HepG2 (cell line): ENCODE measurements around the gene ACYP2. TPM values are rescaled to one million over a fixed set of nuclear protein-coding genes. Genes with fewer than 3 reads are reported as not detected.

Experiments
- ATF5 ChIP-seq: sonication (generic); formaldehyde crosslinking; IDR thresholded peaks from 2 replicates; pipeline ENCODE4 v1.4.0; 2020; ENCODE audit warnings: mild to moderate bottlenecking, low read depth, missing genetic modification reagents
- ATF7-NPFF ChIP-seq: sonication (generic); formaldehyde crosslinking; IDR thresholded peaks from 2 replicates; pipeline ENCODE4 v1.8.1; 2023; ENCODE audit warnings: mild to moderate bottlenecking, low read depth, missing genetic modification reagents, moderate library complexity
- DDIT3 ChIP-seq: sonication (generic); formaldehyde crosslinking; IDR thresholded peaks from 2 replicates; pipeline ENCODE4 v1.4.0; 2020; ENCODE audit warnings: mild to moderate bottlenecking, missing genetic modification reagents
- MAX ChIP-seq: IDR thresholded peaks from 2 replicates; pipeline ENCODE4 v1.6.1; 2012; ENCODE audit warnings: inconsistent platforms
- MYC ChIP-seq: sonication (generic); formaldehyde crosslinking; IDR thresholded peaks from 2 replicates; pipeline ENCODE4 v1.9.0; 2021; ENCODE audit warnings: missing genetic modification reagents, borderline replicate concordance
- NFYB ChIP-seq: sonication (generic); formaldehyde crosslinking; IDR thresholded peaks from 2 replicates; pipeline ENCODE4 v1.4.0; 2020; ENCODE audit warnings: missing genetic modification reagents
- POLR2G ChIP-seq: fragments of 200-400 bp; formaldehyde crosslinking; IDR thresholded peaks from 2 replicates; pipeline ENCODE4 v1.6.1; 2018; ENCODE audit warnings: mild to moderate bottlenecking, low read depth, low read length, moderate library complexity
- SNAPC4 ChIP-seq: sonication (generic); formaldehyde crosslinking; IDR thresholded peaks from 2 replicates; pipeline ENCODE4 v1.4.0; 2020; ENCODE audit warnings: mild to moderate bottlenecking, missing genetic modification reagents
- TBL1XR1 ChIP-seq: fragments of 150-350 bp; IDR thresholded peaks from 2 replicates; pipeline ENCODE4 v1.6.1; 2014; ENCODE audit warnings: borderline replicate concordance, low read length; ENCODE audit not compliant: partially characterized antibody
- ZC3H13 ChIP-seq: sonication (generic); formaldehyde crosslinking; IDR thresholded peaks from 2 replicates; pipeline ENCODE4 v1.8.1; 2023; ENCODE audit warnings: mild to moderate bottlenecking, missing genetic modification reagents, moderate library complexity
- ZFP90 ChIP-seq: sonication (generic); formaldehyde crosslinking; IDR thresholded peaks from 2 replicates; pipeline ENCODE4 v1.8.0; 2022; ENCODE audit warnings: missing genetic modification reagents, mild to moderate bottlenecking, inconsistent platforms, borderline replicate concordance
- ZNF296 ChIP-seq: sonication (generic); formaldehyde crosslinking; conservative IDR thresholded peaks from 2 replicates; pipeline ENCODE4 v1.5.0; 2020; ENCODE audit warnings: mild to moderate bottlenecking, missing genetic modification reagents
- ZNF30 ChIP-seq: sonication (generic); formaldehyde crosslinking; IDR thresholded peaks from 2 replicates; pipeline ENCODE4 v1.5.0; 2020; ENCODE audit warnings: mild to moderate bottlenecking, missing genetic modification reagents
- ZNF337 ChIP-seq: sonication (generic); formaldehyde crosslinking; IDR thresholded peaks from 2 replicates; pipeline ENCODE4 v1.5.1; 2020; ENCODE audit warnings: missing genetic modification reagents, low read depth, mild to moderate bottlenecking, borderline replicate concordance
- ZNF343 ChIP-seq: sonication (generic); formaldehyde crosslinking; IDR thresholded peaks from 2 replicates; pipeline ENCODE4 v1.4.0; 2020; ENCODE audit warnings: mild to moderate bottlenecking, missing genetic modification reagents
- ZNF382 ChIP-seq: sonication (generic); formaldehyde crosslinking; IDR thresholded peaks from 2 replicates; pipeline ENCODE4 v1.5.0; 2020; ENCODE audit warnings: missing genetic modification reagents, mild to moderate bottlenecking, borderline replicate concordance
- ZNF546 ChIP-seq: sonication (generic); formaldehyde crosslinking; conservative IDR thresholded peaks from 2 replicates; pipeline ENCODE4 v1.8.1; 2023; ENCODE audit warnings: mild to moderate bottlenecking, missing genetic modification reagents
- ZNF563 ChIP-seq: sonication (generic); formaldehyde crosslinking; IDR thresholded peaks from 2 replicates; pipeline ENCODE4 v1.8.0; 2022; ENCODE audit warnings: mild to moderate bottlenecking, moderate library complexity, missing genetic modification reagents
- ZNF577 ChIP-seq: sonication (generic); formaldehyde crosslinking; IDR thresholded peaks from 2 replicates; pipeline ENCODE4 v1.4.0; 2020; ENCODE audit warnings: mild to moderate bottlenecking, low read depth, missing genetic modification reagents, borderline replicate concordance
- ZNF607 ChIP-seq: sonication (generic); formaldehyde crosslinking; IDR thresholded peaks from 2 replicates; pipeline ENCODE4 v1.5.1; 2020; ENCODE audit warnings: missing genetic modification reagents, mild to moderate bottlenecking, borderline replicate concordance
- polyA plus RNA-seq, 8 experiments: library from polyadenylated mRNA; depleted of rRNA in 3 of 8; stranded (reverse) in 7 of 8; unstranded in 1 of 8; fragments of >200 nt; fragmentation: Illumina TruSeq in 4 of 8; extraction: Trizol in 4 of 8; gene quantifications; 2 replicates each; pipeline versions ENCODE4 v1.2.1 to v1.2.3, GENCODE V29; 2011 to 2016; ENCODE audit warnings: low read depth in 4 of 8, missing spikeins in 1 of 8, mixed read lengths in 1 of 8; ENCODE audit not compliant: insufficient read depth in 1 of 8
- total RNA-seq, 5 experiments: library from RNA; depleted of rRNA; stranded (reverse); fragments of >200 nt; fragmentation: Illumina TruSeq; extraction: Trizol; gene quantifications; 2 replicates each; pipeline ENCODE4 v1.2.3, GENCODE V29; 2016; ENCODE audit warnings: low read depth in 1 of 5
- TF ChIP-seq, protein P1 (sequence below): sonication (generic); formaldehyde crosslinking; IDR thresholded peaks from 2 replicates; pipeline ENCODE4 v1.4.0; 2020; ENCODE audit warnings: missing genetic modification reagents; ENCODE audit errors: not compliant biosample characterization
- TF ChIP-seq, protein P2 (sequence below): sonication (generic); formaldehyde crosslinking; IDR thresholded peaks from 2 replicates; pipeline ENCODE4 v1.8.0; 2022; ENCODE audit warnings: missing genetic modification reagents, low read depth, mild to moderate bottlenecking, borderline replicate concordance

ACYP2 gene
- total and polyA plus RNA-seq, 2 of the 13 experiments (the other 11 are each of a cell fraction or from before 2014, with no cell fraction given), result 12.3 to 12.7 TPM

GRCh38 chr2:54143780-54144179 is 28.4 kb downstream of the ACYP2 start (continued):
- peak; percentile 29; the same call in 1 of the 2 replicates for TF ChIP-seq MAX
- no peak for TF ChIP-seq ATF7-NPFF
- TF ChIP-seq ATF5 (CRISPR knock-in tag), result no peak
- TF ChIP-seq TBL1XR1, result no peak
- no peak for TF ChIP-seq ZNF577 (CRISPR knock-in tag)
- TF ChIP-seq, protein P1, sequence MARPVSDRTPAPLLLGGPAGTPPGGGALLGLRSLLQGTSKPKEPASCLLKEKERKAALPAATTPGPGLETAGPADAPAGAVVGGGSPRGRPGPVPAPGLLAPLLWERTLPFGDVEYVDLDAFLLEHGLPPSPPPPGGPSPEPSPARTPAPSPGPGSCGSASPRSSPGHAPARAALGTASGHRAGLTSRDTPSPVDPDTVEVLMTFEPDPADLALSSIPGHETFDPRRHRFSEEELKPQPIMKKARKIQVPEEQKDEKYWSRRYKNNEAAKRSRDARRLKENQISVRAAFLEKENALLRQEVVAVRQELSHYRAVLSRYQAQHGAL, result no peak
- TF ChIP-seq ZNF337 (CRISPR knock-in tag), result no peak
- TF ChIP-seq, protein P2, sequence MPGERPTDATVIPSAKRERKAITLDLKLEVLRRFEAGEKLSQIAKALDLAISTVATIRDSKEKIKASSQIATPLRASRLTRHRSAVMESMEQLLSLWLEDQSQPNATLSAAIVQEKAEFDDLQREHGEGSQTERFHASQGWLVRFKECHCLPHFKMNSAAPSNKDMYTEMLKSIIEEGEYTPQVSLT (CRISPR knock-in tag), result no peak
- no peak for TF ChIP-seq DDIT3
- TF ChIP-seq ZNF546 (CRISPR knock-in tag), result no peak
- TF ChIP-seq ZC3H13 (CRISPR knock-in tag), result no peak
- TF ChIP-seq POLR2G, result no peak
- TF ChIP-seq NFYB (CRISPR knock-in tag), result no peak
- TF ChIP-seq SNAPC4, result no peak
- TF ChIP-seq MYC, result no peak
- no peak for TF ChIP-seq ZNF296 (CRISPR knock-in tag)
- TF ChIP-seq ZNF343 (CRISPR knock-in tag), result no peak
- no peak for TF ChIP-seq ZNF607
- TF ChIP-seq ZNF30 (CRISPR knock-in tag), result no peak
- TF ChIP-seq ZFP90 (CRISPR knock-in tag), result no peak
- no peak for TF ChIP-seq ZNF382 (CRISPR knock-in tag)
- no peak for TF ChIP-seq ZNF563
